NCI-H2107 treated with DMSO at 0.1 percent for 48 hours (cell line): ENCODE results near the gene POU4F1.
A peak's percentile ranks its signal among the peaks of the same experiment; 100 is the strongest.

Source experiments
- DNase-seq: peaks from one replicate; lab custom pipeline; 2025; ENCODE audit not compliant: unreplicated experiment; lab: John Stamatoyannopoulos, UW

Gene POU4F1

DNA sequence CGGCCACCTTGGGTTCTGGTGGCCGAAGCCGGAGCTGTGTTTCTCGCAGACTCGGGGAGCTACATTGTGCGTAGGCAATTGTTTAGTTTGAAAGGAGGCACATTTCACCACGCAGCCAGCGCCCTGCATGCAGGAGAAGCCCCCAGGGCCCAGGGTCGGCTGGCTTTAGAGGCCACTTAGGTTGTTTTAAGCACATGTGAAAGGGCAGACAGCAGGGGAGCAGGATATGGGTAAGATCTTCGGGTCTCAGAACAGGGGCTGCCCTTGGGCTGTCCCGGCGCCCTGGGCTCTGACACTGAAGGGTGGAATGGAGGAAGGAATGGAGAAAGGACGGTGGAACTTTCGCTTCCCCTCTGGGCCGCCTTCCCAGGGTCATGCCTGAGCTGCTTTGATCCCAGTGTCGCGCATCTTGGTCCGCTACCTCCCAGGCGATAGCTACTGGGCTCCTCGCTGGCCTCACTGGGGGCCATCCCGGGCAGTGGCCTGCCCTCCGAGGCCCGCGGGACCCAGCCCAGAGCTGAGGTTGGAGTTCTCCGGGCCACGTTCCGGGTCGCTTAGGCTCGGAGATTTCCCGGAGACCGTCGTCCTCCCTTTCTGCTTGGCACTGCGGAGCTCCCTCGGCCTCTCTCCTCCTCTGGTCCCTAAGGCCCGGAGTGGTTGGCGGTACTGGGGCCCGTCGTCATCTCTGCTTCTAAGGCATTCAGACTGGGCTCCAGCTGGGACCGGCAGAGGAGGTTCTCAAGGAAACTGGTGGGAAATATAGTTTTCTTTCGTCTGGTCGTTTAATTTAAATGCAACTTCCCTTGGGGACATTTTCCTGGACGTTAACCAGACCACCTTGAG lies 4.3 kb upstream of the POU4F1 start:
- no peak for DNase-seq

- DNase-seq: no peak
Measured at GRCh38 chr13:78606471-78607408, 3.4 kb upstream of the POU4F1 start.

DNA sequence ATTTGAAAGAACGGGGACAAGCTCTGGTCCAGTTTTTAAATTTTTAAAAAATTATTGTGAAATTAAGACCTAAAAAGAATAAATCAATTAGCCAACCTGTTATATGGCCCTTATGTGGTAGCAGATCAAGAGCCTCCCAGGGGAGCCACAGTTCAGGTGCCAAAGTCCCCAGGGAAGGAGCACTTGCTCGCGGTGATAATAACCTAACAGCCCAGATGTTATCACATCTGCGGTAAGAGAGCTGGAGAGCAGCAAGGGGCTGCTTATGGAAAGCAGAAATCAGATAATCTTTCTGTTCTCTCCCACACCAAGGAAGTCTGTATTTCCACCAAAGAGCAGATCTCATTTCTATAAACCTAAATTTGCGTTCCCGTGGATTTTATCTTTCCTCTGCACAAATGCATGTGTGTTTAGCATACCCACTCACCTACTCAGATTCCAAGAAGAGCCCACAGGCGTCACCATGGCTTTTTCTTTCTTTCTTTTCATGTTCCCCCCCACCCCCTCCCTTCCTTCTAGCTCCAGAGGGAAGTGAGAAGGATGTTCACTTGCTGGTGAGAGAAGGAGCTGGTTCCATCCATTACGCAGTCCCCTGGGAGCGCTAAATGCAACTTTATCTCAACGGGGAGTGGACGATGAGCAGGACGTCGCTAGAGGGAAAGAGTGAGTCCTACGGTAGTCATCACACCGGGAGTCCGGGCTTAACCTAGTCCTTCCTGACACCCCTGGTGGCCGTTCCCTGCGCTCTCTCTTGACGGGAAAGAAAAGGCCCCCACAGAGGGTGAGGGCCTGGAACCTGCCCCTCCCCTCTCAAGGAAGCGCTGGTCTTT lies 1.6 kb upstream of the POU4F1 start:
- peak; percentile 41 for DNase-seq

DNA sequence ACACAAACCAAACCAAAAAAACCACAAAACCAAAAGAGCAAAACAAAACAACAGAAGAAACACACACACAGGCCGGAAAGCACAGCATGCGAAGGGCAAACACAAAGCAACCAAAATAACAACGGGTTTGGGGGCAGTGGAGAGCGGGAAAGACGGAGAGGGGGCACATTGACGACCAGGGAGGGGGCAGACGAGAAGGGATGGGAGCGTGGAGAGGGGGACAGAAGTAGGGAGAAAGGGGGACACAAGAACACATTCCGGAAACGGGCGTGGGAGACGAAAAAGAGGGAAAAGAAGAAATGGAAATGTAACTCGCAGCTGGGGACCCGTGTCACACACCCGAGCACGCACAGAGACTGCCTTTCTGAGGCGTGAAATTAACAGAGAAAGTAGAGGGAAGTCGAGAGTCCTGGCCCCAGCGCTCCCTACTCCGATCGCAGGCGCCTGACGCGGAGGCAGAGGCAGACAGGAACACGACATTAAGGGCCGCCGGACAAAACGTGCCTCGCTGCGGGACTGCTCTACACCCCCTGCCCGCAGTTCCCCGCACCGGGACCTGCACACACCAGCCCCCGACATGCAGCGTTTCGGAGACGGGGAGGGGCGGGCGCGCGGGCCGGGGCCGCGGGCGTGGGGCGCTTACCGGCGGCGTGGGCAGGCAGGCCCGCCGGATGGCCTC lies 652 bp downstream of the POU4F1 start:
- DNase-seq: peak; percentile 16

GRCh38 chr13:78601874-78602560 lies 1.3 kb downstream of the POU4F1 start:
- DNase-seq: no peak

DNA sequence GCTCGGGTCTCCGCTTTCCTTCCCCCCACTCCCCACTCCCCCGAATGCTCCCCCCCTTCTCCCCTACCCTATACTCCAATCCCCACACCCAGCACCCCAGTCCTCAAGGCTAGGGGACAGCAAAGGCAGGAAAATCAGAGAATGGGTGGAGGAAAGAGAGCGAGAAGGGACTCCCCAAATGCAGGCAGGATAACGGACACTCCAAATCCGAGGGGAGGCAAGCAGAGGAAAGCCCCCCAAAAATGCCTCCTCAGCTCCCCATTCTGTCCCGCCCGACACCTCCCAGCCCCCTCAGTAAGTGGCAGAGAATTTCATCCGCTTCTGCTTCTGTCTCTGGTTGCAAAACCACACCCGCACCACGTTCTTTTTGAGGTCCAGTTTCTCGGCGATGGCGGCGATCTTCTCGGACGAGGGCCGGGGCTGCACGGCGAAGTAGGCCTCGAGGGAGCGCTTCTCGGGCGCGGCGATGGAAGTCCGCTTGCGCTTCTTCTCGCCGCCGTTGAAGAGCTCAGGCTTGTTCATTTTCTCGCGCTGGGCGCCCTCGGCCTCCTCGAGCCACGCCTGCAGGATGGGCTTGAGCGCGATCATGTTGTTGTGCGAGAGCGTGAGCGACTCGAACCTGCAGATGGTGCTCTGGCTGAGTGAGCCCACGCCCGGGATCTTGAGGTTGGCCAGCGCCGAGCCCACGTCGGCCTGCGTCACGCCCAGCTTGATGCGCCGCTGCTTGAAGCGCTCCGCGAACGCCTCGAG lies 2.1 kb downstream of the POU4F1 start:
- DNase-seq: no peak

GRCh38 chr13:78600280-78600883 lies 3.0 kb downstream of the POU4F1 start:
- no peak for DNase-seq

DNA sequence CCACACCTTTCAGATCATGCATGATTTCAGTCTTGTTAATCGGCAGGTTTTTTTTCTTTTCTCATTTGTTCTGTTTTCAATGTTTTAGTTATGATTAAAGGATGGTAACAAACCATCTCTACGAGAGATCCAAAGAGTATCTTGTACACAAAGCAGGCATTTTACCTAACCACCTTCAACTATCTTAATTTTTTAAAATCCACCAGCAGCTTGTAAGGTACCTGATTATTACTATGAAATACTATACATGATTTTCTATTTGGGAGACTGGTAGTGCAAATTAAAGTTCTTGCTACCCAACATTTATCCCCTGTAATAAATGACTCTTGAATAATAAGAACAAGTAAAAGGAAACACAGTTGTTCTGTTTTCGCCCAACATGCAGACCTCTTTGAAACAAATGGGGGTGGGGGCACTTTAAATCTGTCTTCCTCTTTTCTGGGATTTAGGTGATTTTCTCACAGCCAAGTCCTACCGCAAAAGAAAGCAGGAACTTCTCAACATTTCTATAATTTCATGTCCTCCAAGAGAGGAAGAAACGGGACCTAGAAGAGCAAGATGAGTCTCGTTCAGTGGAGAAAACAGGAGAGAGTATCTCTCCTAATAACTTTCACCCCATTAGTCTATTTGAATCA lies 3.6 kb downstream of the POU4F1 start:
- no peak for DNase-seq

DNA sequence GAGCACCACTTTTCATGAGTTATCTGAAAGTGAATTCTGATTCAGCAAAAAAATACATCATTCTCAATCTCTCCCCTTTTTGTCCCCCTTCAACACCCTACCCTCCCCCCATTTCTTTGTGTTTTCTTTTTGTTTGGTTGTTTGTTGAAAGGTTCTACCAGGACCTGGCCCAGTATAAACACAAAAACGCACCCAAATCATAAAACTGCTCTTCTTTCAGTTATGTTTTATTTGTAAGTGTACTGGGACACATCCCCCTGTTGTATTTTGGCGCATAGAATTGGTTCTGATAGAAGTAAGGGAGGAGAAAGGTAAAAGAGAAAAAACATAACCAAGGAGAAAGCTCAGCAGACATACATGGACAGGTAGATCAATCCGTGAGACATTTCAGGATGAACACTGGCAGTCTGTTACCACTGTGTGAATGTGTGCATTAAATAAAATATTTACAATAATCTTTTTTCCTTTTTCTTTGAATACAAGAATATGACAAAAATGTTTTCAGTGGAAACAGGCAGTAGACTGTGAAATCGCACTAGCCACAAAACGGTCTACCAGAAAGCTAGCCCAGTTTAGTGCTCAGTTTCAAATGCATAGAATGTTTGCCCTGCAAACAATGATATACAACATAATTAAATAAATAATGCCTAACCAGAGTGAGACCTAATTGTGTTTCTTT lies 4.2 kb downstream of the POU4F1 start:
- DNase-seq: no peak

DNA sequence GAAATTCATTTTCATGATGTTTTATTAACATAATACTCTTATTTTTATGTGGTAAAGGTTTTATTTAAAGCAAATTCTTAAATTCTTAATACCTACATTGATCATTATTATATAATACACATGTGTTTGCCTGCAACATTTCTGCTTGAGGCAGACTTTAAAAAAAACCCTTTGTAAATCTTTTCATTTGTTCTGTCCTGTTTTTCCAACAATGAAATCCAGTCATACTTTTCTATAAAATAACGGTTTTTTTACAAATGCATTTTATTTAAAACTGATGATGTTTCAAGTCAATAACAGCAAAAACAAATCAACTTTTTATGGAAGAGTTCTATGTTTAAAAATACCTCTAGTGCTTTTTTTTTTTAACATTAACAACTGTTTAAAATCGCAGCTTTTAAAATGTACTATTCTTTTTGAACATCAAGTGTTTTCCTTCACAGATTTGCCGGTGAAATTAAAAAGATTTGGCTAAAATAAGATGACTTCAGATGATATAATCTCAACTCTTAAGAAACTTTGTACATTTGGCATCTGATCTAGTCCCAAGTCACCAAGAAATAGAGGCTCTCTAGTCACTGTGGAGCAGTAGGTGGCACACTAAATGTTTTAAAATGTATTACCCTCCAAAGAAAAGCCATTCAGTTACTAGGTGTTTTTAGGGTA lies 5.1 kb downstream of the POU4F1 start:
- no peak for DNase-seq

DNA sequence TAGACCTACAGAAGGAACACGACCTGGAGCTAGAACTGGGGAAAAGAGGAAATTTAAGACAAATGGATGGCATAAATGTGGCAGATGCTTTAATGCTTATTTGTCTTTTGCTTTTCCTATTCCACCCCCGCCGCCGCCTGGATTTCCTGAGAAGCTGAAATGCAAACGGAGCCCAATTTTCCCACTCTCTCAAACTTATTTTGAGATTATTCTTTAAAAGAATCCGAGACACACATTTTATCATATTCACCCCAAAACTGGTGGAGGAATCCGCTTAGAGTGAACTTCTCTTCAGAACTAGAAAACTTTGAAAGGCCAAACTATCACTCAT lies 5.8 kb downstream of the POU4F1 start:
- no peak for DNase-seq

- DNase-seq: no peak
Measured at GRCh38 chr13:78596736-78597601, 6.4 kb downstream of the POU4F1 start.

DNA sequence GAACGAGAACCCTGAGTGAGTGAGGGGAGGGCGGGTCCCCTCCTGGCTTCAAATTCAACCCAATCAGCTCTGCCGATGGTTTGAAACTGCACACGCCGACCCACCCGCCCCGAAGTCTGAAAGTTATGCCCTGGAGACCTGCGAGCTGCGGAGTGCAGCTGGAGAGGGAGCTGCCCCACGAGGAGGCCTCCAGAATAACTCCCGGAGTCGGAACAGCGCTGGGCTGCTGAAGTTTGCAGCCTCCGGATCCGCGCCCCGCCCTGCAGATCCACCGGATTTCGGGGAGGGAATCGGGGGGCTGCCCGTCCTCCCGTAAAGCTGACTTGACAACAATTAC lies 7.0 kb downstream of the POU4F1 start:
- DNase-seq: no peak

DNA sequence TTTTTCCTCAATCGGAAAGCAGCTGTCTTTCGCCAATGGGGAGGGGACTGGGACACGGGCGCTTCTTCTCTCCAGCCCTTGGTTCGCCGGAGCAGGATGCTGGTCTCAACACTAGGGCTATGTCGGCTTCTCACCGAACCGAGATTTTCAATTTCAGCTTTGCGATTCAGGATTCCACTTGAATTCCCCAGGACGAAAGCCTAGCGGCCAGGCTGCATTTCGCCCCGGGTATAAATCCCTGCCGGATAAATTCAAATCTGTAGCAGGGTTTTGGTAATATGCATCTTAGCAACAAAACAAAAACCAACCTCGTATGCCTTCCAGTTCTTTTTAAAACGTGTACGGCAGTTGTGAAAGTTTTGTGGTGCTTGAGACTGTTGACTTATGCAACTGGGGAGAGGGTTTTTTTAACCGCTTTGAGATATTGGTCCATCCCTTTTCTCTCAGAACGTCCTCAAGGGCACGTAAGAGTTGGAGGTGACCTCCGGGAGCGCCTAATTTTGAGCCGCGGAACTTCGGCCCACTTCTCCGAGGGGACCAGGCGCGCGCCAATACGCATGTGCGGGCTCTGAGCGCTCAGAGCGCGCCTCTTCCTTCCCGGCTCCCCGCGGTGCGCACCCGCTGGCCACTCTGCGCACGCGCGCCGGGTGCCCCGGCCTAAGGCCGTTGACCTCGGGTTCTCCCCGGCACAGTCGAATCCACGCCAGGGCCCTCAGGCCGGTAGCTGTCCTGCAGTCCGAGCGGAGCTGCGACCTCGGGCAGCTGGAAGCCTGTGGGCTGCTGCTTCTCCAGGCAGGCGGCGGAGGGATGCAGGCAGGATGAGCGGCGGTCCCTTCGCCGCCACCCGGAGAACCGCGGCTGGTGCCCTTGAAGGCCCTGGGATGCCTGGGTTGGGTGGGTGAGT lies 7.6 kb downstream of the POU4F1 start:
- no peak for DNase-seq

DNA sequence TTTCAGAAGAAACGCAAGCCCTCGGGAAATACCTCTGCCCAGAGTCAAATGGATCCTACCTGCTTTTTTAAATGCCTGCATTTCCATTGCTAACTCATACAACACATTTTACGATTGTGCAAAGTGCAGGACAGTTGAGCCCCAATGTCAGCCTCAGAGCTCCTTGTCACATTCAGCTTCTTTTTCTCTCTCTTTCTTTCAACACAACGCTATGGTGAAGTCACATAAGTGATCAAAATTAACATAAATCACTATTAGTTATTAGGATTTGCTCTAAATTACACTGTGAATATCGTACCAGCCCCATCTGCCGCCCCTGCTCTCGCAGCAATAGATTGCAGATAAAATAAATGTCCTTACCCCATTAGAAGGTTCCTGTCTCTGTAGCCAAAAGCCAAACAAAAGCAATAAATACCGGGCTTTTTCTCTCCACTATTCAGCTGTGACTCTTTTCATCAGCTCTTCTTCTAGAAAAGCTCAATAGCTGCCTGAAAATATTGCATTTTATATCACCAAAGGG lies 8.8 kb downstream of the POU4F1 start:
- DNase-seq: no peak
